Liver (tissue), 9 donors: ENCODE data around the gene SLC16A7. TPM values are rescaled to one million over a fixed set of nuclear protein-coding genes. Genes with fewer than 3 reads are reported as not detected.

Source experiments
- DNase-seq: peaks from one replicate; pipeline ENCODE4 v3.0.0-alpha.2; 2017; ENCODE audit warnings: low spot score
- H3K27ac ChIP-seq, 2 donors: one replicate each; pipeline ENCODE4 v1.7.0; 2013; ENCODE audit warnings: inconsistent platforms in 2 of 2, low read length in 2 of 2, control low read depth in 1 of 2, low read depth in 1 of 2, mild to moderate bottlenecking in 1 of 2
- H3K27me3 ChIP-seq, 4 donors: one replicate each; pipeline versions ENCODE4 v1.6.1 to v1.7.0; 2013; ENCODE audit warnings: low read length in 3 of 4, inconsistent platforms in 1 of 4, mild to moderate bottlenecking in 1 of 4, moderate library complexity in 1 of 4; ENCODE audit not compliant: control insufficient read depth in 4 of 4, insufficient read depth in 4 of 4
- H3K36me3 ChIP-seq, 4 donors: one replicate each; pipeline versions ENCODE4 v1.6.1 to v1.7.0; 2013; ENCODE audit warnings: low read length in 3 of 4, mild to moderate bottlenecking in 3 of 4, low read depth in 1 of 4, moderate library complexity in 1 of 4; ENCODE audit not compliant: control insufficient read depth in 4 of 4, insufficient read depth in 3 of 4
- H3K4me1 ChIP-seq, 4 donors: one replicate each; pipeline versions ENCODE4 v1.6.1 to v1.7.0; 2013; ENCODE audit warnings: low read length in 3 of 4, mild to moderate bottlenecking in 3 of 4, moderate library complexity in 1 of 4; ENCODE audit not compliant: control insufficient read depth in 4 of 4, insufficient read depth in 4 of 4
- H3K4me3 ChIP-seq, 3 donors: one replicate each; pipeline versions ENCODE4 v1.6.1 to v1.7.0; 2013; ENCODE audit warnings: low read length in 3 of 3, control low read depth in 1 of 3, low read depth in 1 of 3, mild to moderate bottlenecking in 1 of 3
- H3K9ac ChIP-seq, 2 donors: one replicate each; pipeline ENCODE4 v1.7.0; 2013; ENCODE audit warnings: low read length in 2 of 2, mild to moderate bottlenecking in 2 of 2, moderate library complexity in 2 of 2, control low read depth in 1 of 2, low read depth in 1 of 2
- H3K9me3 ChIP-seq, 4 donors: one replicate each; pipeline versions ENCODE4 v1.6.1 to v1.7.0; 2013; ENCODE audit warnings: low read length in 3 of 4; ENCODE audit not compliant: control insufficient read depth in 4 of 4
- ATF3 ChIP-seq: IDR thresholded peaks from 2 replicates; pipeline ENCODE4 v1.6.1; 2016; ENCODE audit warnings: antibody characterized with exemption
- CTCF ChIP-seq: fragments of 150-350 bp; IDR thresholded peaks from 2 replicates; pipeline ENCODE4 v1.5.1; 2017; ENCODE audit warnings: improper control_type of control experiment, low read depth, low read length; ENCODE audit not compliant: missing input control
- EGR1 ChIP-seq, 2 donors: IDR thresholded peaks; 2 replicates each; pipeline ENCODE4 v1.6.1; 2016 to 2018; ENCODE audit warnings: antibody characterized with exemption in 2 of 2, low read depth in 2 of 2
- FOXA1 ChIP-seq: IDR thresholded peaks from 2 replicates; pipeline ENCODE4 v1.6.1; 2016; ENCODE audit warnings: antibody characterized with exemption
- GABPA ChIP-seq, 2 donors: IDR thresholded peaks in 1 of 2; conservative IDR thresholded peaks in 1 of 2; 2 replicates each; pipeline ENCODE4 v1.6.1; 2016; ENCODE audit warnings: antibody characterized with exemption in 2 of 2, mild to moderate bottlenecking in 1 of 2, moderate library complexity in 1 of 2
- HNF4A ChIP-seq, 2 donors: conservative IDR thresholded peaks; 2 replicates each; pipeline ENCODE4 v1.6.1; 2016; ENCODE audit warnings: antibody characterized with exemption in 2 of 2, mild to moderate bottlenecking in 2 of 2
- HNF4G ChIP-seq: IDR thresholded peaks from 2 replicates; pipeline ENCODE4 v1.6.1; 2016; ENCODE audit warnings: antibody characterized with exemption
- JUND ChIP-seq, 2 donors: IDR thresholded peaks; 2 replicates each; pipeline ENCODE4 v1.6.1; 2016; ENCODE audit warnings: antibody characterized with exemption in 2 of 2
- MAX ChIP-seq: IDR thresholded peaks from 2 replicates; pipeline ENCODE4 v1.6.1; 2016; ENCODE audit warnings: antibody characterized with exemption
- NR2F2 ChIP-seq: IDR thresholded peaks from 2 replicates; pipeline ENCODE4 v1.6.1; 2016; ENCODE audit warnings: antibody characterized with exemption
- RAD21 ChIP-seq, 2 donors: IDR thresholded peaks; 2 replicates each; pipeline ENCODE4 v1.6.1; 2016; ENCODE audit warnings: antibody characterized with exemption in 2 of 2, mild to moderate bottlenecking in 2 of 2
- REST ChIP-seq: IDR thresholded peaks from 2 replicates; pipeline ENCODE4 v1.6.1; 2016; ENCODE audit warnings: antibody characterized with exemption, mild to moderate bottlenecking
- RXRA ChIP-seq, 2 donors: IDR thresholded peaks; 2 replicates each; pipeline ENCODE4 v1.6.1; 2017 to 2018; ENCODE audit warnings: antibody characterized with exemption in 2 of 2, mild to moderate bottlenecking in 1 of 2
- SP1 ChIP-seq: IDR thresholded peaks from 2 replicates; pipeline ENCODE4 v1.6.1; 2018; ENCODE audit warnings: antibody characterized with exemption, mild to moderate bottlenecking
- TAF1 ChIP-seq: conservative IDR thresholded peaks from 2 replicates; pipeline ENCODE4 v1.6.1; 2016; ENCODE audit warnings: antibody characterized with exemption, mild to moderate bottlenecking
- YY1 ChIP-seq: IDR thresholded peaks from 2 replicates; pipeline ENCODE4 v1.6.1; 2016; ENCODE audit warnings: antibody characterized with exemption, mild to moderate bottlenecking
- ZBTB33 ChIP-seq: IDR thresholded peaks from 2 replicates; pipeline ENCODE4 v1.6.1; 2016; ENCODE audit warnings: antibody characterized with exemption
- WGBS: extraction: QIAGEN DNeasy Blood & Tissue Kit; methylation state at CpG from one replicate; pipeline ENCODE4 v1.1.7; 2013; 5-methylcytosine and 5-hydroxymethylcytosine counted together
- polyA plus RNA-seq, 2 donors: library from polyadenylated mRNA; stranded (reverse) in 1 of 2; unstranded in 1 of 2; fragments of 200-250 nt in 1 of 2; fragments of >200 nt in 1 of 2; fragmentation: Nextera tagmentation in 1 of 2; extraction: Ambion mirVana in 1 of 2; gene quantifications; one replicate each; pipeline versions ENCODE4 v1.2.1 to v1.2.3, GENCODE V29; 2013 to 2015
- total RNA-seq, 2 donors: library from RNA; depleted of rRNA; stranded (reverse); fragments of >200 nt; gene quantifications; one replicate each; pipeline ENCODE4 v1.2.3, GENCODE V29; 2014
- donor health status: healthy.
- donor health status: healthy.
- donor health status: healthy.
- donor health status: healthy.
- donor health status: healthy.

Gene SLC16A7
- total and polyA plus RNA-seq, 4 donors = 3.0 to 24.0 (median 12.1) TPM

- no peak overlapping the region for H3K27ac ChIP-seq
- H3K36me3 ChIP-seq = no peaks in the 10 kb centered on the region
- no peak overlapping the region for H3K9ac ChIP-seq
- peaks cover 0 to 2% (median 0%) of the 10 kb centered on the region in 4 donors for H3K9me3 ChIP-seq
- H3K27me3 ChIP-seq = no peaks in the 10 kb centered on the region
- TF ChIP-seq JUND (IDR thresholded peaks at IDR 0.05) (no peak), TAF1 (no peak), RXRA (IDR thresholded peaks at IDR 0.05) (no peak), FOXA1 (no peak), NR2F2 (no peak), GABPA (IDR thresholded peaks at IDR 0.05 in 1 of 2, conservative IDR thresholded peaks at IDR 0.05 in 1 of 2) (no peak), HNF4A (conservative IDR thresholded peaks at IDR 0.05) (no peak), YY1 (no peak), EGR1 (IDR thresholded peaks at IDR 0.05; ENCODE audit: low read depth in 2 of 2) (no peak), SP1 (no peak), MAX (no peak), HNF4G (no peak), REST (no peak), CTCF (no peak), ZBTB33 (no peak), RAD21 (IDR thresholded peaks at IDR 0.05) (no peak), ATF3 (no peak)
- DNase-seq = no peak
- WGBS = 95% methylated on average over 3 of the region's 3 CpGs
- no peak overlapping the region for H3K4me3 ChIP-seq
- H3K4me1 ChIP-seq = no peaks in the 10 kb centered on the region
Measured at GRCh38 chr12:59768031-59768430, 172.2 kb downstream of the SLC16A7 start.
